GM21360 (cell line): ENCODE measurements around the gene TUBE1.
"Not testable (repeated sequence)": the region's sequence is repeated elsewhere in the genome, so short reads cannot be mapped to it uniquely, and the experiment has no call there.

Experiments
- ATAC-seq: cut with Tn5 transposase; IDR thresholded peaks from one replicate; pipeline ENCODE4 v1.9.1; 2021; ENCODE audit warnings: mild to moderate bottlenecking, moderate library complexity; ENCODE audit not compliant: unreplicated experiment

Gene TUBE1

GRCh38 chr6:112087136-112087911 lies at the start of gene TUBE1, which contains the start of gene FAM229B:
Gene TUBE1, minus strand, starts transcription at chr6:112087482. Its CDS starts 48 bp downstream, at chr6:112087434.
Gene FAM229B, plus strand, starts transcription at chr6:112087591. Its CDS starts 11,693 bp downstream, at chr6:112099284.
- ATAC-seq = peak; percentile 98

GRCh38 chr6:112130878-112131277 lies 43.6 kb upstream of the TUBE1 start:
- no peak for ATAC-seq

GRCh38 chr6:112128208-112128607 lies 40.9 kb upstream of the TUBE1 start:
- no peak for ATAC-seq

- ATAC-seq = no peak
Measured at GRCh38 chr6:112123982-112124381, 36.7 kb upstream of the TUBE1 start.

GRCh38 chr6:112122756-112123155 lies 35.5 kb upstream of the TUBE1 start:
- no peak for ATAC-seq

GRCh38 chr6:112118034-112118433 lies 30.8 kb upstream of the TUBE1 start:
- no peak for ATAC-seq

- ATAC-seq = no peak
Measured at GRCh38 chr6:112117554-112117953, 30.3 kb upstream of the TUBE1 start.

GRCh38 chr6:112116221-112116620 lies 28.9 kb upstream of the TUBE1 start:
- no peak for ATAC-seq

- ATAC-seq = no peak
Measured at GRCh38 chr6:112114577-112115223, 27.4 kb upstream of the TUBE1 start.

GRCh38 chr6:112113918-112114317 lies 26.6 kb upstream of the TUBE1 start:
- no peak for ATAC-seq

- no peak for ATAC-seq
Measured at GRCh38 chr6:112113431-112113830, 26.1 kb upstream of the TUBE1 start.

- ATAC-seq = no peak
Measured at GRCh38 chr6:112109262-112109661, 22.0 kb upstream of the TUBE1 start.

GRCh38 chr6:112106562-112106961 lies 19.3 kb upstream of the TUBE1 start:
- no peak for ATAC-seq

- not testable (repeated sequence) for ATAC-seq
Measured at GRCh38 chr6:112106026-112106425, 18.7 kb upstream of the TUBE1 start.

- no peak for ATAC-seq
Measured at GRCh38 chr6:112100561-112100960, 13.3 kb upstream of the TUBE1 start.

- no peak for ATAC-seq
Measured at GRCh38 chr6:112096901-112097300, 9.6 kb upstream of the TUBE1 start.

- ATAC-seq = no peak
Measured at GRCh38 chr6:112087916-112088315, 634 bp upstream of the TUBE1 start.

GRCh38 chr6:112086744-112087135 lies 542 bp downstream of the TUBE1 start:
- peak; percentile 26 for ATAC-seq

- ATAC-seq = no peak
Measured at GRCh38 chr6:112085286-112086065, 1.8 kb downstream of the TUBE1 start.

GRCh38 chr6:112081569-112081968 lies 5.7 kb downstream of the TUBE1 start:
- ATAC-seq = no peak

- no peak for ATAC-seq
Measured at GRCh38 chr6:112066606-112067005, 20.7 kb downstream of the TUBE1 start.
